HCT116 (cell line): ENCODE data around the gene DDX50. TPM values are rescaled to one million over a fixed set of nuclear protein-coding genes. Genes with fewer than 3 reads are reported as not detected.
"Not testable (repeated sequence)": the region's sequence is repeated elsewhere in the genome, so short reads cannot be mapped to it uniquely, and the experiment has no call there.

ENCODE experiments used
- ATAC-seq: fragments of 200-7000 bp; cut with Tn5 transposase; 2 replicates; pipeline ENCODE4 v1.9.1; 2020; ENCODE audit warnings: mild to moderate bottlenecking, moderate library complexity
- BruUV-seq: library from RNA; stranded (reverse); fragments of 400-500 nt; replicated peaks from 2 replicates; lab custom pipeline; 2021; lab: Mats Ljungman, UMichigan
- CTCF ChIA-PET: fragments of 300-600 bp; sonication (Branson Sonifier 250); formaldehyde crosslinking; loops from one replicate; lab custom pipeline; 2021; ENCODE audit warnings: antibody characterized with exemption; lab: Charles Lee
- POLR2A ChIA-PET: fragments of 300-600, 350-600 bp; sonication (Branson Sonifier 250); formaldehyde crosslinking; loops from one replicate; lab custom pipeline; 2021; ENCODE audit warnings: antibody characterized with exemption; lab: Charles Lee
- RAD21 ChIA-PET, 2 experiments: fragments of 300-600 bp; sonication (Branson Sonifier 250); formaldehyde crosslinking; loops; one replicate each; lab custom pipeline; 2023; ENCODE audit warnings: low total read pairs in 2 of 2; ENCODE audit not compliant: uncharacterized antibody in 2 of 2, unreplicated experiment in 2 of 2, low non-redundant PET in 1 of 2; lab: Charles Lee
- DNase-seq: peaks from one replicate; pipeline ENCODE4 v3.0.0-alpha.2; 2010; ENCODE audit warnings: low read depth, low spot score
- H2AFZ ChIP-seq: fragments of 200-600 bp; shearing (Covaris generic), sonication (generic); 2 replicates; pipeline ENCODE4 v1.6.1; 2017; ENCODE audit warnings: low read depth, mixed run types, mixed read lengths, antibody characterized with exemption, low read length; ENCODE audit not compliant: poor library complexity, severe bottlenecking
- H3K27ac ChIP-seq: 2 replicates; pipeline ENCODE4 v1.5.1; 2012; ENCODE audit warnings: low read depth, low read length
- H3K27me3 ChIP-seq: fragments of 200-600 bp; sonication (generic); 2 replicates; pipeline ENCODE4 v1.6.1; 2016; ENCODE audit warnings: mixed run types, low read length, mixed read lengths; ENCODE audit not compliant: insufficient read depth
- H3K36me3 ChIP-seq, 2 experiments: fragments of 200-500 bp in 1 of 2; fragments of 200-600 bp in 1 of 2; sonication (Bioruptor generic) in 1 of 2; sonication (generic) in 1 of 2; 2 replicates each; pipeline versions ENCODE4 v1.5.1 to v1.6.1; 2014 to 2016; ENCODE audit warnings: low read length in 2 of 2, inconsistent platforms in 1 of 2, mixed read lengths in 1 of 2, mixed run types in 1 of 2; ENCODE audit not compliant: insufficient read depth in 2 of 2, control insufficient read depth in 1 of 2
- H3K4me1 ChIP-seq, 2 experiments: fragments of 200-600 bp in 1 of 2; sonication (generic) in 1 of 2; 2 replicates each; pipeline versions ENCODE4 v1.5.1 to v1.6.1; 2012 to 2017; ENCODE audit warnings: low read length in 2 of 2, inconsistent platforms in 1 of 2, mild to moderate bottlenecking in 1 of 2, mixed read lengths in 1 of 2, mixed run types in 1 of 2, moderate library complexity in 1 of 2; ENCODE audit not compliant: insufficient read depth in 2 of 2, control insufficient read depth in 1 of 2
- H3K4me2 ChIP-seq: fragments of 200-600 bp; sonication (generic); 2 replicates; pipeline ENCODE4 v1.6.1; 2017; ENCODE audit warnings: mixed run types, low read length, mixed read lengths
- H3K4me3 ChIP-seq, 2 experiments: fragments of 200-600 bp in 1 of 2; sonication (generic) in 1 of 2; replicated peaks in 1 of 2; 2 replicates each; pipeline ENCODE4 v1.5.1; 2011 to 2016; ENCODE audit warnings: low read length in 2 of 2, control low read depth in 1 of 2, low read depth in 1 of 2, mild to moderate bottlenecking in 1 of 2, mixed read lengths in 1 of 2, mixed run types in 1 of 2
- H3K79me2 ChIP-seq: fragments of 200-600 bp; sonication (generic); 2 replicates; pipeline ENCODE4 v1.6.1; 2017; ENCODE audit warnings: mild to moderate bottlenecking, mixed run types, low read length, moderate library complexity, mixed read lengths; ENCODE audit not compliant: insufficient read depth
- H3K9ac ChIP-seq: fragments of 200-600 bp; sonication (generic); 2 replicates; pipeline ENCODE4 v1.6.1; 2016; ENCODE audit warnings: low read length, mixed read lengths
- H3K9me2 ChIP-seq: fragments of 200-600 bp; sonication (generic), shearing (Covaris generic); 2 replicates; pipeline ENCODE4 v1.6.1; 2017; ENCODE audit warnings: mixed run types, mild to moderate bottlenecking, moderate library complexity; ENCODE audit not compliant: insufficient read depth
- H3K9me3 ChIP-seq, 2 experiments: fragments of 200-500 bp in 1 of 2; fragments of 200-600 bp in 1 of 2; sonication (Bioruptor generic) in 1 of 2; sonication (generic) in 1 of 2; 2 replicates each; pipeline ENCODE4 v1.6.1; 2014 to 2017; ENCODE audit warnings: low read length in 2 of 2, mixed read lengths in 2 of 2, inconsistent platforms in 1 of 2, low read depth in 1 of 2, mild to moderate bottlenecking in 1 of 2, mixed run types in 1 of 2, moderate library complexity in 1 of 2; ENCODE audit not compliant: control insufficient read depth in 1 of 2, insufficient read depth in 1 of 2
- H4K20me1 ChIP-seq: fragments of 200-600 bp; sonication (generic), shearing (Covaris generic); 2 replicates; pipeline ENCODE4 v1.6.1; 2017; ENCODE audit warnings: mixed run types, mild to moderate bottlenecking, moderate library complexity; ENCODE audit not compliant: insufficient read depth
- CBX3 ChIP-seq: IDR thresholded peaks from 2 replicates; pipeline ENCODE4 v1.6.1; 2012; ENCODE audit warnings: low read depth
- CEBPB ChIP-seq: IDR thresholded peaks from 2 replicates; pipeline ENCODE4 v1.6.1; 2012; ENCODE audit warnings: low read depth
- EZH2 ChIP-seq: fragments of 200-600 bp; sonication (generic); IDR thresholded peaks from 2 replicates; pipeline ENCODE4 v1.6.1; 2017; ENCODE audit warnings: antibody characterized with exemption, mixed run types
- EZH2phosphoT487 ChIP-seq: fragments of 200-600 bp; IDR thresholded peaks from 2 replicates; pipeline ENCODE4 v1.6.1; 2018; ENCODE audit warnings: antibody characterized with exemption, borderline replicate concordance
- SIN3A ChIP-seq: IDR thresholded peaks from 2 replicates; pipeline ENCODE4 v1.6.1; 2012; ENCODE audit warnings: low read depth
- TCF7L2 ChIP-seq: IDR thresholded peaks from 2 replicates; pipeline ENCODE4 v1.7.0; 2011; ENCODE audit warnings: borderline replicate concordance, inconsistent platforms; ENCODE audit not compliant: insufficient read depth, insufficient read length; ENCODE audit errors: extremely low read depth
- intact Hi-C: fragments of 100-400 bp; cut with micrococcal nuclease; formaldehyde crosslinking; loops from 2 replicates; pipeline ENCODE4 v1.10.0; 2022
- total RNA-seq: library from RNA; stranded (reverse); gene quantifications from one replicate; pipeline ENCODE4 v1.2.1, GENCODE V29; 2021; ENCODE audit not compliant: unreplicated experiment

DDX50 gene
- total RNA-seq, 1 experiment from 2014 or later = 25.6 TPM

DNA sequence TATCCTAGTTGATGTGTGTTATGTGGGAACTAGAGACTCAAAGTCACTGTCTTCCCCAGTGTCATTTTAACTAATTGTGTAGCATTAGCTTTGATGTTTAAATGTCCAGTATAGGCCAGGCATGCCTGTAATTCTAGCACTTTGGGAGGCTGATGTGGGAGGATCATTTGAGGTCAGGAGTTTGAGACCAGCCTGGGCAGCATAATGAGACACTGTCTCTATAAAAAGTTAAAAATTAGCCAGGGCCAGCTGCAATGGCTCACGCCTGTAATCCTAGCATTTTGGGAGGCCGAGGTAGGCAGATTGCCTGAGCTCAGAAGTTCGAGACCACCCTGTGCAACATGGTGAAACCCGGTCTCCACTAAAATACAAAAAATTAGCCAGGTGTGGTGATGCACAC, 24.4 kb downstream of the DDX50 start:
- Histone ChIP-seq H2AFZ (no peak overlapping the region), H3K79me2 (peaks cover 11% of the 10 kb centered on the region), H3K9me3 (no peaks in the 10 kb centered on the region), H3K4me2 (no peak overlapping the region), H3K4me1 (no peaks in the 10 kb centered on the region), H3K36me3 (peaks cover 0 to 6% of the 10 kb centered on the region in 2 experiments; a peak in 2 of 4 replicates), H4K20me1 (0 out of 2 replicates have a peak, but pooled peaks cover 5% of the 10 kb centered on the region), H3K27me3 (no peaks in the 10 kb centered on the region), H3K27ac (no peak overlapping the region), H3K9ac (no peak overlapping the region), H3K4me3 (no peak overlapping the region), H3K9me2 (no peaks in the 10 kb centered on the region)
- POLR2A ChIA-PET = interaction anchor here (0.7 kb wide), 1 partner anchor 12 kb away, joined by 5 read pairs; no protein-coding TSS in a partner anchor
- intact Hi-C loops = no loop called here
- RAD21 ChIA-PET = no interaction called here
- DNase-seq (no peak), ATAC-seq (no peak)
- CTCF ChIA-PET = no interaction called here
- no peak for TF ChIP-seq TCF7L2
- TF ChIP-seq CEBPB = no peak
- TF ChIP-seq EZH2phosphoT487 = no peak
- no peak for TF ChIP-seq EZH2
- no peak for TF ChIP-seq CBX3
- no peak for TF ChIP-seq SIN3A
- BruUV-seq = no TSS peak

DNA sequence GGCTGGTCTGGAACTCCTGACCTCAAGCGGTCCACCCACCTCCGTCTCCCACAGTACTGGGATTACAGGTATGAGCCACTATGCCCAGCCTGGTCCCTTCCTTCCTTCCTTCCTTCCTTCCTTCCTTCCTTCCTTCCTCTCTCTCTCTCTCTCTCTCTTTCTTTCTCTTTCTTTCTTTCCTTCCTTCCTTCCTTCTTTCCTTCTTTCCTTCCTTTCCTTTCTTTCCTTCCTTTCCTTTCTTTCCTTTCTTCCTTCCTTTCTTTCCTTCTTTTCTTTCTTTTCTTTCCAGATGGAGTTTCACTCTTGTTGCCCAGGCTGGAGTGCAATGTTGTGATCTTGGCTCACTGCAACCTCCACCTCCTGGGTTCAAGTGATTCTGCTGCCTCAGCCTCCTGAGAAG, 28.0 kb downstream of the DDX50 start:
- H3K9ac ChIP-seq, intact Hi-C loops, H3K79me2 ChIP-seq, H3K4me2 ChIP-seq, BruUV-seq, H3K9me2 ChIP-seq, H3K4me1 ChIP-seq, RAD21 ChIA-PET, H3K4me3 ChIP-seq, H3K27me3 ChIP-seq, ATAC-seq, H3K36me3 ChIP-seq, H3K27ac ChIP-seq, DNase-seq, H4K20me1 ChIP-seq, H2AFZ ChIP-seq, CTCF ChIA-PET, H3K9me3 ChIP-seq: not testable (repeated sequence)
- POLR2A ChIA-PET = interaction anchor here (0.6 to 0.7 kb wide), 2 partner anchors 245 to 654 kb away, joined by 3 to 4 read pairs; no protein-coding TSS in a partner anchor

DNA sequence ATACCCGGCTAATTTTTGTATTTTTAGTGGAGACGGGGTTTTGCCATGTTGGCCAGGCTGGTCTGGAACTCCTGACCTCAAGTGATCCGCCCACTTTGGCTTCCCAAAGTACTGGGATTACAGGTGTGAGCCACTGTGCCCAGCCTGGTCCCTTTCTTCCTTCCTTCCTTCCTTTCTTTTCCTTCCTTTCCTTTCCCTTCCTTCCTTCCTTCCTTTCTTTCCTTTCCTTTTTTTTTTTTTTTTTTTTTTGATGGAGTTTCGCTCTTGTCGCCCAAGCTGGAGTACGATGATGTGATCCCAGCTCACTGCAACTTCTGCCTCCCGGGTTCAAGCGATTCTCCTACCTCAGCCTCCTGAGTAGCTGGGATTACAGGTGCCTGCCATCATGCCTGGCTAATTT, 28.8 kb downstream of the DDX50 start:
- H3K9me2 ChIP-seq, H3K36me3 ChIP-seq, ATAC-seq, POLR2A ChIA-PET, H4K20me1 ChIP-seq, H3K9me3 ChIP-seq, DNase-seq, H3K4me2 ChIP-seq, intact Hi-C loops, H3K27me3 ChIP-seq, BruUV-seq, H2AFZ ChIP-seq, RAD21 ChIA-PET, H3K4me3 ChIP-seq, H3K27ac ChIP-seq, H3K79me2 ChIP-seq, H3K9ac ChIP-seq, CTCF ChIA-PET, H3K4me1 ChIP-seq: not testable (repeated sequence)

DNA sequence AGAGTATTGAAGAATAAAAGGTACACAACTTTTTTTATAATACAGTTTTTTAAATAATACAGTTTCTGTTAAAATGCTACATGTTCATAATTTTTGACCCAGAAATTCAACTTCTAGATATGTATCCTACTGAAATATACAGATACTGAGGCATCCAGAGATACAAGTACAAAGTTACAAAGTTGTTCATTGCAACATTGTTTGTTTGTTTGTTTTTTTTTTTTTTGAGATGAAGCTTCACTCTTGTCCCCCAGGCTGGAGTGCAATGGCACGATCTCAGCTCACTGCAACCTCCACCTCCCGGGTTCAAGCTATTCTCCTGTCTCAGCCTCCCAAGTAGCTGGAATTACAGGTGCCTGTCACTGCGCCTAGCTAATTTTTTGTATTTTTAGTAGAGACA, 31.7 kb downstream of the DDX50 start:
- BruUV-seq, H2AFZ ChIP-seq, POLR2A ChIA-PET, intact Hi-C loops, H3K4me3 ChIP-seq, H3K9ac ChIP-seq, DNase-seq, H3K4me1 ChIP-seq, H3K4me2 ChIP-seq, H3K27me3 ChIP-seq, H3K9me3 ChIP-seq, H4K20me1 ChIP-seq, H3K9me2 ChIP-seq, H3K36me3 ChIP-seq, ATAC-seq, CTCF ChIA-PET, RAD21 ChIA-PET, H3K27ac ChIP-seq, H3K79me2 ChIP-seq: not testable (repeated sequence)
